HG02943 (cell line): ENCODE measurements around the gene GRIA1.
"Not testable (repeated sequence)": the region's sequence is repeated elsewhere in the genome, so short reads cannot be mapped to it uniquely, and the experiment has no call there.

ENCODE experiments used
- ATAC-seq: cut with Tn5 transposase; IDR thresholded peaks from one replicate; pipeline ENCODE4 v1.9.1; 2021; ENCODE audit warnings: mild to moderate bottlenecking, low read depth, moderate library complexity; ENCODE audit not compliant: unreplicated experiment

GRIA1 gene

DNA sequence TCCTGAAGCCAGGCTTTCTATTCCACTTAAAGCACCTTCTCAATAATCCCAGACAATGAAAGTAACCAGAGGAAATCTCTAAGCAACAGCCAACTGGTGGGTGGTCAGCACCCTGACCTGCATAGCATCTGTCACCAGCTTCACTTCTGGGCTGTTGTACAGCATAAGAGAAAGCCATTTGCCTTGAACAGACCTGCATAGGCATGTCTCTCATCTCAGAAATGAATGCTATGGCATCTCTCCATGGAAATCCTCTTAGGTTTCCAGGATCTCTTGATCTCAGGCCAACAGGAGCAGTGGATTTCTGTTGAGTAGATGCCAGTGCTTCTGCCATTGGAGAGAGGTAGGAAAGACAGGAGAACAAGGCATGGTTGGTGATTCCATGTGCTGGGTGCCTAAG is 213.6 kb downstream of the GRIA1 start:
- no peak for ATAC-seq

- ATAC-seq: no peak
These were observed 217.2 kb downstream of the GRIA1 start for GRCh38 chr5:153707626-153708025.

GRCh38 chr5:153711755-153712154 is 221.3 kb downstream of the GRIA1 start:
- no peak for ATAC-seq

- ATAC-seq: no peak
These were observed 222.5 kb downstream of the GRIA1 start for GRCh38 chr5:153712946-153713345.

GRCh38 chr5:153713943-153714342 is 223.5 kb downstream of the GRIA1 start:
- ATAC-seq: no peak

- ATAC-seq: no peak
These were observed 224.3 kb downstream of the GRIA1 start for GRCh38 chr5:153714798-153715197.

GRCh38 chr5:153717287-153717686 is 226.8 kb downstream of the GRIA1 start:
- ATAC-seq: no peak

GRCh38 chr5:153718713-153719112 is 228.2 kb downstream of the GRIA1 start:
- no peak for ATAC-seq

- ATAC-seq: no peak
These were observed 228.9 kb downstream of the GRIA1 start for GRCh38 chr5:153719324-153719723.

DNA sequence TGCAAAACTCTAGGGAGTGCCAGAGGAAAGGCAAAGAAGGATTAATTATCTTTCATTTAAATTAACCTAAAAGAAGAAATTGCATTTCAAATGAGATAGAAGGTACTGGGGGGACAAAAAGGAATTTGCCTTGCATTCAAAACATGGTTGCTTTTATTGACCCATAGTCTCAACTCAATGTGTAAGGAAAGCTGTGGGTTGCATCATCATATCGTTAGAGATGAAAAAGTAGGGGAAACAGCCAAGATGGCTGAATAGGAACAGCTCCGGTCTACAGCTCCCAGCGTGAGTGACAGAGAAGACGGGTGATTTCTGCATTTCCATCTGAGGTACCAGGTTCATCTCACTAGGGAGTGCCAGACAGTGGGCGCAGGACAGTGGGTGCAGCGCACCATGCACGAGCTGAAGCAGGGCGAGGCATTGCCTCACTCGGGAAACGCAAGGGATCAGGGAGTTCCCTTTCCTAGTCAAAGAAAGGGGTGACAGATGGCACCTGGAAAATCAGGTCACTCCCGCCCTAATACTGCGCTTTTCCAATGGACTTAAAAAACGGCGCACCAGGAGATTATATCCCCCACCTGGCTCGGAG is 232.6 kb downstream of the GRIA1 start:
- not testable (repeated sequence) for ATAC-seq

GRCh38 chr5:153742060-153742459 is 251.6 kb downstream of the GRIA1 start:
- ATAC-seq: no peak

- no peak for ATAC-seq
These were observed 254.3 kb downstream of the GRIA1 start for GRCh38 chr5:153744751-153745150.

DNA sequence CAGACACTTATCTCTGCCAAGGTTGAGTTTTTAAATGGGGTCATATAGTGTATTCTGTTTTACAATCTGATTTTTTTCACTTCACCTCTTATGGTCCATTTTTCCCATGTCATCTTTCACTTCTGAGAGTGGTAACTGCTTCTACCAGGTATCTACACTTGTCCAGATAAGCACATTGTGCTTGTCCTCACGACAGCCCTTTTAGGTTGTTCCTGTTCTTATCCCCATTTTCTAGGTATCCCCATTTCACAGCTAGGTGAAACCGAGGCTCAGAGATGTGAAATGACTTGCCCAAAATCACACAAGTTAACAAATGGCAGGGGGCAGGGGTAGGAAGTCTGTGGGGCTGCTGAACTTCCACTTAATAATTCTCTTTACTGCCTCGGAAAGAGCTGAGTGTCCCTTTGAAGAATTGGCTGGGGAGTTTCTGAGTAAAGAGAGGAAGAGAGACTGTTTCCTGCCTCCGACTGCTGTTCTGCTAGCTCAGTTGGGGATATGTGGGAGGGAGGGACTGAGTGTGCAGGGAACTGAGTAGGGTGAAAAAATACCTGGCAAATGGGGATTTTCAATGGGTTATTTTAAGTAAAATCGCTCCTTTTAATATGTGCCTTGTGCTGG is 255.4 kb downstream of the GRIA1 start:
- no peak for ATAC-seq

DNA sequence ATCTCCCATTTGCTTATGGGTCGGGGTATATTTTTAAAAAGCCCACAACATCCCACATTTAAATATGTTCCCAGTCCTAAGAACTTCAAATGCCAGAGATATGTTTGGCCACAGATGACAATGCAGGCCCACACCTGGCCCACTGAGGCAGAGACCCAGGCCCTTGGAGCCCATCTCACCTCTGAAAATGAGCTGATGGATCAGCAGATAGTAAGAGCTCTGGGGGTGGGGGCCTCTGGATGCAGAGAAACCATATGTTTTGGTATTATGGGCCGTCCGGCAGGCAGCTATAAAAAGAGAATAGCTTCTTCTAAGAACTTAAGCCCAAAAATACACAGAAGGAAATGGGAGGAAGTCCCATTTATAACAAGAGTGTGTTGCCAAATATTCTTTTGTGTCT is 256.0 kb downstream of the GRIA1 start:
- no peak for ATAC-seq

DNA sequence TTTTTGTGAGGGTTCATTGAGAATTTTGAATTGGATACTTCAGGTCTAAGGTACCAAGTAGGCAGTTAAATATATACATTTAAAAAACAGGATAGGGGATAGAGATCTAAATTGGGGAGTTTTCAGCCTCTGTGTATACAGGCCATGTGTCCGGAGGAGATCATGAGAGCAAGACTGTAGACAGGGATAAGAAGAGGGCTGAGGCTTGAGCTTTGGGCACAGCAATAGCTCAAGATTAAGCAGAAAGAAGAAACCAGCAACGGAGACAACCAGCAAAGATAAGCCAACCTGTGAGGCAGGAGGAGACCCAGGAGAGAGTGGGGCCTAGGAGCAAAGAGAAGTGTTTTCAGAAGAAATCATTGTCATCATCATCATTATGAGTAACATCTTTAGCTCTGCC is 258.4 kb downstream of the GRIA1 start:
- ATAC-seq: no peak

GRCh38 chr5:153749960-153750359 is 259.5 kb downstream of the GRIA1 start:
- no peak for ATAC-seq

GRCh38 chr5:153751251-153751650 is 260.8 kb downstream of the GRIA1 start:
- no peak for ATAC-seq

DNA sequence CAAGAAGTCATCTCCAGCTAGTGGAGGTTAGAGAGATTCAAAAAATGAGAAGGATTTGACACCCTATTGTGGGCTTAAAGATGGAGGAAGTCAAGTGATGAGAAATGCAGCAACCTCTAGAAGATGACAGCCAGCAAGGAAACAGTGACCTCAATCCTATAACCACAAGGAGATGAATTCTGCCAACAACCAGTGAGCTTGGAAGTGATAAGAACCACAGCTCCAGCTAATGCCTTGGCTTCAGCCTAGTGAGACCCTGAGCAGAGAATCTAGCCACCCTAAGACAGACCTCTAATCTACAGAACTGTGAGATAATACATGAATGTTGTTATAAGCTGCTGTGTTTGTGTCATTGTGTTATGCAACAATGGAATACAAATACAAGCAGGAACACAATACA is 262.4 kb downstream of the GRIA1 start:
- ATAC-seq: no peak

DNA sequence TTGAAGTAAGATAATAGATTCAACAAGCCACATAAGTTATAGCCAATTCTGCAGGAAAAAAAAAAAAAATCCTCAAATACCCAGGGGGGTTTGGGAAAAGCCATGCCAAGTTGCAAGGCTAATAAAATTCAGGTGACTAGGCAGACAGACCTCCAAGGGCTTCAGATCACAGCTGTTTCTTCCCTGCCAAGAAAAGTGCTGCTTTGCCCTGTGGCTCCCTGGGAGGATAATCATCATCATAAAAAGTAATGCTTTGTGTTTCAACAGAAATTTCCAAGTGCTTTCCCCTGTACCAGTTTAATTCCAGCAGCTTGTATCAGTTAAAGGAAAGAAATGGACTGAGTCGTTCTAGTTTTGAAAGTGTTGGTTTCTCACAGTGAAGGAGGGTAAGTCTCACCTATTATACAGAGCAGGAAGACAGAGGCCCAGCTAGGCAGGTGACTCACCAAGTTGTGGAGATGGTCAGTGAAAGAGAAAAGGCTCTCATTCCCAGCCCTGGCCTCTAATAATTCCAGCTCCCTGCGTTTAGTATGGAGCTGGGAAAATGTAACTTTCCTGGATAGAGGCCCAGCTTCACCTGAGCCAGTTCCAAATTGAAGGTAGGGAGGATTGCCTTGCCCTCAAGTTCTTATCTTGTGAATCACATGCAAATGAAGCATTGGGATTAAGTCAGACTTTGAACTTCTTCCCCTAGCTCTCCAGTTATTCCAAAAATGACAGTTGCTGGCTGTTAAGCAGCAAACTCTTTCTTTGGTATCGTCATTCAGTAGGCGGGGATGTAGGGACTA is 263.4 kb downstream of the GRIA1 start:
- no peak for ATAC-seq

- no peak for ATAC-seq
These were observed 265.5 kb downstream of the GRIA1 start for GRCh38 chr5:153755913-153756500.

GRCh38 chr5:153756540-153756939 is 266.1 kb downstream of the GRIA1 start:
- ATAC-seq: no peak
